ENCODE measurements around the gene ASCC2.

The ASCC2 gene

GRCh38 chr22:29786031-29786430, 52.0 kb downstream of the ASCC2 start:
- DNase-seq (ENCODE audit: low read depth) = no peak

- DNase-seq (ENCODE audit: low read depth) = no peak
Measured at GRCh38 chr22:29784451-29785361, 53.4 kb downstream of the ASCC2 start.

DNA sequence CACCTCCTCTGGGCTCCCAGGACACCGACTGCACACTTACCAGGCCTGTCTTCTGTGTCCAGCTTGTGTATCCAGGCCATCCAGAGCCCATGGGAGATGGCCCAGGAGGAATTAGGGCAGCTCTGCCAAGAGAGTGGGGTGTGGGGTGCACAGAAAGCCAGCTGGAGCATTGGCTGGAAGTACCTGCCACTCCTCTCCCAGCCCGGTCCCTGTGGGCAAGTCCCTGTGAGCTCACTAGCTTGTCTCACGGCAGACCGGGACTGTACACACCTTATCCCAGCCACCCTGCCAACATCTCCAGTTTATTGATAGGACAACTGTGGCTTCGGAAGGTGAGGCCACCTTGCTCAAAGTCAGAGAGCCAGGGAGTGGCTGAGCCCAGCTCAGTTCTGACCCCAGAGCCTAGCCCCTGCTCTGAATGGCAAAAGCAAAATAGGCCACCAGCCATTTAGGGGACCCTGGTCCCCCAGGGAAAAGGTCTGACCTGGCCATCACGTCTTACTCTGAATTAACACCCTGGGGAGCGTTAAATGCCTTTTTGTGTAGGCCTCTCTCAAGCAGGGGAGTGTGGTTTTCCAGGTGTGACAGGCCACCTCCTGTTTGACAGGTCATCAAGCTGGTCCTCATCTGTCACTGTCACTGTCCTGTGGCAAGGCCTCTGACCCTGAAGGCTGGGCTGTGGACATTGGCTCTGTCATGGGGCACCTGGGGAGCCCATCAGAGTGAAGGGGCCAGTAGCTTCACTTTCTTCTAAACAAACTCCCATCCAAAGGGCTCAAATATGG, 55.8 kb downstream of the ASCC2 start:
- no peak for DNase-seq (ENCODE audit: low read depth)

DNA sequence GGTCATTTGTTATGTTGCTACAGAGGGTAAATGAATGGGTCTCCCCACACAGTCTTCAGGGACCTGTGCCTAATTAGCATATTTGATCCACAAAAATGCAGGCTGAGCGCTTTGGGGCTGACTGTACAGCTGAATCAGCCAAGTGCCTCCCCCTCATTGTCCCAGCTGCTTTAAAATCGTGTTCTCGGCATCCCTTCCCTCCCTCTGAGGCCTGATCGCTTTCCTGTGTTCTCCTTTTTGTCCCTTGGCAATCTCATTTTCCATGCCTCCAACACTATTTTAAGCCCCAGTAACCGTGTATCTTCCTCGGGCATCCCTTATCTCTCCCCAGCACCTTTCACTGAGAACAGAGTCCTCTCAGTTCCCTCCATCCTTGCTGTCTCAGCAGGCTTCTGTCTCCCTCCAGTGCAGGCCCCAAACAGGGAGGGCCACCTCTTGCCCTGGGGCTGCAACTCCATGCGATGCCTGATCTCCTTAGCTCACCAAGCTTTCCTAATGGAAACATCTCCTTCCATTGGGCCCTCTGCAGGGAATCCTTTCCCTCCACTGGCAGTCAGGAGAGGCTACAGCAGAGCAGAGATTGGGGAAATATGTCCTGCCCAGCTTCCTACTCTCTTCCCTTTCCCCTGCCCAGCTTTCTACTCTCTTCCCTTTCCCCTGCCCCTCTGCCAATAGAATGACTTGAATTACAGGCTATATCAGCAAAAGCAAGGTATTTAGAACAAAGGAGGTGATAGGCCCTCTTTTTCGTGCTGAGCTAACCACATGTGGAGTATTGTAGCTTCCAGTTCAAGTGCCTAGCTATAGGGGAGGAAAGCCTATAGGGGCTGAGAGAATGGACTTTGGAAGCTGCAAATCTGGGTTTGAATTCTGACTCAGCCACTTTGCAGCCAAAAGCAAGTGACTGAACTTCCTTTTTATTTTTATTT, 57.1 kb downstream of the ASCC2 start:
- no peak for DNase-seq (ENCODE audit: low read depth)

GRCh38 chr22:29780220-29780619, 57.9 kb downstream of the ASCC2 start:
- DNase-seq (ENCODE audit: low read depth) = no peak

DNA sequence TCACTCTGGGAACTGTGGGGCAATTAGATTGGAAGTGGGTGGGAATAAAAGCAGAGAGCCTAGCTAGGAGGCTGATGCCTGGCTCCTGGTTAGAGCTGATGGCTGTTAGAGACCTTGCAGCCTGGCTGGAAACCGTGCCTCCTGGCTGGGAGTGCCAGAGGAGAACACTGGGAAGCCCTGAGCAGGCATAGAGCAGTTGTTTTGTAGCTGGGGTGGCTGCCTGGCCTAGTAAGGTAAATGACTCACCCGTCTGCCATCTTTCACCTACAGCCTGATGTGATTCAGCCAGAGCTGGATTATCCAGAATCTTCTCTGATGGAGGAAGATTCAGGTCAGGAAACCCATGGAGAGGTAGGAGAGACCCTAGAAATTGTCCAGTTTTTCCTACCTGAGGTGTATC, 64.8 kb downstream of the ASCC2 start:
- no peak for DNase-seq (ENCODE audit: low read depth)

GRCh38 chr22:29772170-29772641, 65.9 kb downstream of the ASCC2 start:
- no peak for DNase-seq (ENCODE audit: low read depth)

DNA sequence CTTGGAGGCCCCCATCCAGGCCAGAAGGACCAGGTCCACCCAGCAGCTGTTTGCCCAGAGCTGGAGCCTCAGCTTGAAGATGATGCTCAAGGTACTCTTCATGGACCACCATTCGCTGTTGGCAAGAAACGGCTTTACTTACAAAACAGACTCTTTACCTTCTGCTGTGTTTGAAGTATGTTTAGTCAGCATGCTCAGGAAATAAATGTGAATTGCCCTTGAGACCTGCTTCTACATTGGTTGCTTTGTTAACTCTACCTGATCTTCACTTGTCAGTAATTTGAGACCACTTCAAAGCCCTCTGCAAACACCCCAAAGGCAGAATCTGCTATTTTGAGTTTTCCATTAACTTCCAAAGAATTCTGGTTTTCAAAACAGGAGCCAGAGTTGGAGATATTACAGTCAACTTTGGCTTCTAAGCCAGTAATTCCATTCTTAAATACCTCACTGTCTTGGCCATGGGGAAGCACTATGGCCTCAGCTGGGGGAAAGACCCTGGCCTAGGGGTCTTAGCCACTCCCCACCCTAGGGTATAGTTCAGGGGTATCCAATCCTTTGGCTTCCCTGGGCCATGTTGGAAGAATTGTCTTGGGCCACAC, 68.3 kb downstream of the ASCC2 start:
- no peak for DNase-seq (ENCODE audit: low read depth)

GRCh38 chr22:29768052-29768693, 69.9 kb downstream of the ASCC2 start:
- no peak for DNase-seq (ENCODE audit: low read depth)

DNA sequence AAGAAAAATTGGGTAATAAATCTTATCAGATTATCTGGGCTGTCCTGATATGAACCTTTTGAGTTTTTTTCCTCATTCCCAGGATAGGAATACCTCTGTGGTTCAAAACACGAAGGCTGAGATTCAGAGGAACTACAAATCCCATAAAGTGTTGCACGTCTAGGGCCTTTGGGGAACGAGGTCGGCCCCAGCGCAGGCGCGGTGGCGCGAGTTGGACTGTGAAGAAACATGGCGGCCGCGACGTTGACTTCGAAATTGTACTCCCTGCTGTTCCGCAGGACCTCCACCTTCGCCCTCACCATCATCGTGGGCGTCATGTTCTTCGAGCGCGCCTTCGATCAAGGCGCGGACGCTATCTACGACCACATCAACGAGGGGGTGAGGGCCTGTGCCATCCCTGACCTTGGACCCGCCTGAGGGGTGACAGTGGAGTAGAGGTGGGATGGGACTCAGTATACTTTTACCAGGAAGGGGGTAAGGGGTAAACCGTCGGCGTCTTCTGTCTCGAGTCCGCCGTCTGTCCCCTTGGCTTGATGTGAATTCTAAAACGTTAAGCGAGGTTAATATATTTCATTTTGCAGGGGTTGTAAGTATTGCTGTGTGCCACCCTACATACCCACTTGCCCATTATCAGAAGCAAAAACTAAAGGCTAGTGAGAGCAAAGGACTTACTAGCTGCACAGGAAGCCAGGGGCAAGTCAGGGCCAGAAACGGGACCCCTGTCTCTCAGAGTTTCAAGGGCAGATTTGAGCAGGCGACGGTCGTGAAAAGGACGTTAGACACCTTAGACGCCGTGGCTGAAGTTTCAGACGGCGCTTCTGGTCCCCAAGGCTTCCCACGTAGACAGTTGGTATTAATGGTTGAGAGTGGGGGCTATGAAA, 70.7 kb downstream of the ASCC2 start, which contains the start of gene UQCR10:
Gene UQCR10, plus strand, starts transcription at position 199 of the 881 bp plus-strand sequence. Its CDS starts 30 bp downstream, at position 229.
- DNase-seq (ENCODE audit: low read depth) = peak; percentile 90

GRCh38 chr22:29766632-29767170, 71.4 kb downstream of the ASCC2 start, which contains the start of gene ZMAT5:
TSS of gene ZMAT5 (minus strand) at chr22:29767007. CDS start at chr22:29748544, 18,463 bp downstream.
- DNase-seq (ENCODE audit: low read depth) = peak; percentile 87

DNA sequence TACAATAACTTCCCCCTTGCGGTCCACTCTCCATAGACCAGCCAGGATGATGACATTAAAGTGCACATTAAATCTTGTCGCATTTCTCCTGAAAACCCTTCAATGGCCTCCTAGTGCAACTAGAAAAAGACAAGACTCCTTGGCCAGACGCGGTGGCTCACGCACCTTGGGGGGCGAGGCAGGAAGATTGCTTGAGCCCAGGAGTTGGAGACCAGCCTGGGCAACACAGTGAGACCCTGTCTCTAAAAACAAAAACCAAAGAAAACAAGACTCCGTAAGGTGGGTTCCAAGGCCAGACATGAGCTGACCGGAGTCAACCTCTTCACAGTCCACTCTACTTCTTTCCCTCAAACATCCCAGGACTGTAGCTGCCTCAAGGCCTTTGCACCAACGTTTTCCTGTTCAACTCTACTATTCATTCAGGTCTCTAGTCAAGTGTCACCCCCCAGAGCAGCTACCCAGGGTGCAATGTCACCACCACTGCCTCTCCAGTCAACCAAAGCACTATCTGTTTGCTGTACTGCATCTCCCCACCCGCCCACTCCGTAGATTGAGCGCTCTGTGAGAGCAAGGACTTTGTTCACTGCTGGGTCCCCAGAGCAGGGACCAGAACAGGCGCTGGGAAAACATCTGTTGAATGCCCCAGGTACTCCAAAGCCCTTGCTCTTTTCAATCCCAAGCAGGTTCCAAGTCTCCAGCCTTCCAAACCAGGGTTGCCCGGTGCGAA, 72.0 kb downstream of the ASCC2 start:
- peak; percentile 21 for DNase-seq (ENCODE audit: low read depth)

DNA sequence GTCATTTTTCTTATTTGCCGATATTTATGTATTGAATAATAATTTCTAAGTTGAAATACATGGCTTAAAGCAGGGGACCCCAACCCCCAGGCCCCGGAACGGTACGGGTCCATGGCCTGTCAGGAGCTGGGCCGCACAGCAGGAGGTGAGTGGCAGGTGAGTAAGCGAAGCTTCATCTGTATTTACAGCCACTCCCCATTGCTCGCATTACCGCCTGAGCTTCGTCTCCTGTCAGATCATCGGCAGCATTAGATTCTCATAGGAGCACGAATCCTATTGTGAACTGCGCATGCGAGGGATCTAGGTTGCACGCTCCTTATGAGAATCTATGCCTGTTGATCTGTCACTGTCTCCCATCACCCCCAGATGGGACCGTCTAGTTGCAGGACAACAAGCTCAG, 75.8 kb downstream of the ASCC2 start:
- DNase-seq (ENCODE audit: low read depth) = no peak

DNA sequence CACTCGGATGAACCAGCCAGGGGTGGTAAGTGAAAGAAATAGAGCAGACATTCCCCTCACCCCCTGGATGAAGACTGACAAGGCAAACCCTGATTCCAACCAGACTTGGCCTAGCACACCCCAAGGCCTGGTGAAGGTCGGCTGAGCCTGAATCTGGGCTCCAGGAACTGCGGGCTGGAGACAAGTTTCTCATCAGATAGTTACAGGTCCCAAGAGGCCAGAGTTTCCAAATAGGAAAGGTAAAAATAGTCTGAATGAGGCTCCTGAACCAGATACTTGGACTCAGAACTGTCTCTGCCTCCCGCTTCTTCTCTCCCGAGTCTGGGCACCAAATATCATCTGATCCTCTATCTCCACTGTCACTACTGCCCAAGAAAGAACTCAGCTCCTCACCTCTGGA, 79.1 kb downstream of the ASCC2 start:
- no peak for DNase-seq (ENCODE audit: low read depth)

DNA sequence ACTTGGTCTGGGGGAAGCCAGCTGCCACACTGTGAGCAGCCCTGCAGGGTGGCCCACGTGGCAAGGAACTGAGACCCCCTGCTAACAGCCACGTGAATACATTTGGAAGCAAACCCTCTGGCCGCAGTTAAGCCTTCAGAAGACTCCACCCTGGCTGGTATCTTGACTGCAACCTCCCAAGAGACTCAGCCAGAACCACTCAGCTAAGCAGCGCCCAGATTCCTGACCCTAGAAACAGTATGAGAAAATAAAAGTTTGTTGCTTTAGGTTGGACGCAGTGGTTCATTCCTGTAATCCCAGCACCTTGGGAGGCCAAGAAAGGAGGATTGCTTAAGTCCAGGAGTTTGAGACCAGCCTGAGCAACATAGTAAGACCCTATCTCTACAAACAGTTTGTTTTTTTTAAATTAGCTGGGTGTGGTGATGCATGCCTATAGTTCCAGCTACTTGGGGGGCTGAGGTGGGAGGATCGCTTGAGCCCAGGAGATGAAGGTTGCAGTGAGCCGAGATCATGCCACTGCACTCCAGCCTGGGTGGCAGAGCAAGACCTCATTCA, 79.9 kb downstream of the ASCC2 start:
- DNase-seq (ENCODE audit: low read depth) = no peak

DNA sequence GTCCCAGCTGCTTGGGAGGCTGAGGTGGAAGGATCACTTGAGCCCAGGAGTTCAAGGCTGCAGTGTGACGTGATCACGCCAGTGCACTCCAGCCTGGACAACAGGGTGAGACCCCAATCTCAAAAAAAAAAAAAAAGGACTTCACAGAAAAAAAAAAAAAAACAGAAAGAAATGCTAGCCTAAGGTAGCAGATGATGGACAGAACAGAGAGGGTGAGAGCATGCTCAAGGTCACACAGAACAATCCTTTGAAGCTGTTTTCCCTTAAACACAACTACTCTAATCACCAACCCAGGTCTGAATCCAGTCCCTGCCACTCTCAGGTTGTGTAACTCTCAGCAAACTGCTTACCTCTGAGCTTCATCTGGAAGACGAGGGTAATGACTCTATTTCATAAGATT, 81.0 kb downstream of the ASCC2 start:
- DNase-seq (ENCODE audit: low read depth) = no peak

DNA sequence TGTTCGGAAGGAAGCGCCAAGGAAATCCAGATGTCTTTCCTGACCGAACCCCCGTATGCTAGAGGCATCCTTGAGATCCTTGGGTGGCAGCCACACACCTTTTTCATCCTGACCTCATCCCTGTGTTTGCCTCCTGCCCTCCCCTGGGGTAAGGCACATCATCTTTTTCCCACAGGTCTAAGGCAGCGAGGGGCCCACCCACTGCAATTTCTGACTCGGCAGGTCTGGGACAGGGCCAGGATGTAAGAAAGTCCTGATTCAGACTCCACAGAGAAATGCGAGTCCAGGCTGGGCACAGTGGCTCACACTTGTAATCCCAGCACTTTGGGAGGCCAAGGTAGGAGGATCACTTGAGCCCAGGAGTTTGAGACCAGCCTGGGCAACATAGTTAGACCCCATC, 81.7 kb downstream of the ASCC2 start:
- no peak for DNase-seq (ENCODE audit: low read depth)

DNA sequence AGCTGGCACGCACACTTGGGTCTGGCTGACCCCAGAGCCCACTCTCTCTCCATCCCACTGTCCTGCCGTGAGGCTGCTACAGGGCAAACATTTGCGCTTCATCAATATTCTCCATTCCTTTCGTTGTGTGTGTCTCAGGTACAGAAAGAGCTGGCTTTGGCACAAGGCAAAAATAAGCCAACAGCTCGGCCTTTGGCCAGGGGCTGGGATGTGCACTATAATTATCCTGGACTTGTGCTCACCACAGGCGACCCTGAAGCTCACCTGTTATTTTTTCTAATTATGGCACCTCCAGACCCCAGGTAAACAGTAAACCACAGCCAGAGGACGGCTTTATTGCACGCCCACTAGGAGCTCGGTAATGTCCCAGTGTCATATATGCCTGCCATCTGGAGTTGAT, 82.2 kb downstream of the ASCC2 start:
- DNase-seq (ENCODE audit: low read depth) = no peak

Data from activated T-cell treated with anti-CD3 and anti-CD28 coated beads for 48 hours (primary cell).